Activated CD8-positive, alpha-beta T cell treated with anti-CD3 and anti-CD28 coated beads for 36 hours (primary cell): ENCODE data around the gene SHISA8. TPM values are rescaled to one million over a fixed set of nuclear protein-coding genes. Genes with fewer than 3 reads are reported as not detected.
"Not testable (repeated sequence)": the region's sequence is repeated elsewhere in the genome, so short reads cannot be mapped to it uniquely, and the experiment has no call there.

Experiments
- ATAC-seq: fragments of 200-7000 bp; cut with Tn5 transposase; one replicate; pipeline ENCODE4 v1.10.0; 2021; ENCODE audit warnings: mild to moderate bottlenecking, moderate library complexity
- CTCF ChIA-PET: fragments of 350-600 bp; sonication (Branson Sonifier 250); formaldehyde crosslinking; loops from one replicate; lab custom pipeline; 2021; ENCODE audit warnings: antibody characterized with exemption; lab: Charles Lee
- POLR2A ChIA-PET: fragments of 350-600 bp; sonication (Branson Sonifier 250); formaldehyde crosslinking; loops from one replicate; lab custom pipeline; 2021; ENCODE audit warnings: antibody characterized with exemption; lab: Charles Lee
- DNase-seq: peaks from one replicate; pipeline ENCODE4 v3.0.0-alpha.2; 2020
- H3K27ac Mint-ChIP-seq: one replicate; pipeline ENCODE4 v1.8.0; 2021; ENCODE audit warnings: mild to moderate bottlenecking, mixed read lengths
- H3K27me3 Mint-ChIP-seq: one replicate; pipeline ENCODE4 v1.8.0; 2021; ENCODE audit warnings: mixed read lengths
- H3K36me3 Mint-ChIP-seq: one replicate; pipeline ENCODE4 v1.8.0; 2021; ENCODE audit warnings: low read depth, mixed read lengths
- H3K4me1 Mint-ChIP-seq: one replicate; pipeline ENCODE4 v1.8.0; 2021; ENCODE audit warnings: low read depth, mixed read lengths
- H3K4me3 Mint-ChIP-seq: one replicate; pipeline ENCODE4 v1.8.0; 2021; ENCODE audit warnings: mild to moderate bottlenecking, moderate library complexity, mixed read lengths
- H3K9me3 Mint-ChIP-seq: one replicate; pipeline ENCODE4 v1.8.0; 2021; ENCODE audit warnings: mixed read lengths
- intact Hi-C: fragments of 100-400 bp; cut with micrococcal nuclease; formaldehyde crosslinking; loops from one replicate; pipeline ENCODE4 v1.10.0; 2022
- total RNA-seq, 2 experiments: library from RNA; stranded (reverse); gene quantifications; one replicate each; pipeline ENCODE4 v1.2.3, GENCODE V29; 2021
- TF ChIP-seq, protein P1 (sequence below): fragments of 200-600 bp; IDR thresholded peaks from one replicate; pipeline ENCODE4 v1.8.0; 2022; ENCODE audit warnings: antibody characterized with exemption, mild to moderate bottlenecking

The SHISA8 gene
- total RNA-seq, 2 experiments from 2014 or later: 2.3 to 2.7 TPM

DNA sequence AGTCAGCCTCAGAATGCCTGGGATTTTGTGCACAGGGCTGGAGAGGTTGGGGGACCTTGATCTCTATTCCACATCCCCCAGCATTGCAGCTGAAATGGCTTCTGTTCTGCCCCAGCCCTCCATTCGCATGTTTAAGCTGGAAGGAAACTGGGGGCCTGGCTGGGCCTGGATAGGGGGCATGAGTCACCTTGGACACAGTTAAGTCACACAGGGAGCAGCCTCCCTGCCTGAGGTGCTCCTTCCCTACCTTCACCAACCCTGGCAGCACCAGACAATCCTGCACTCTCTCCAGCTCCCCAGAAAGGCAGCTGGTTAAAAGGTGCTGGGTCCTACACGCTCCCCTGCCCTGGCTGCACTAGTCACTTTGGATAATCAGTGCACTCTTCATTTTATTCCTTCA is 37.8 kb upstream of the SHISA8 start:
- POLR2A ChIA-PET: interaction anchor here (1.1 to 1.4 kb wide), 2 partner anchors 8 to 138 kb away, joined by 4 read pairs; partner anchors contain the start of gene NDUFA6
- ATAC-seq (no peak), DNase-seq (no peak)
- CTCF ChIA-PET: interaction anchor here (1.0 kb wide), 1 partner anchor 256 kb away, joined by 4 read pairs; no protein-coding TSS in a partner anchor
- H3K27ac Mint-ChIP-seq: no peak overlapping the region
- H3K4me3 Mint-ChIP-seq: no peak overlapping the region
- H3K36me3 Mint-ChIP-seq: no peaks in the 10 kb centered on the region
- H3K27me3 Mint-ChIP-seq: no peaks in the 10 kb centered on the region
- intact Hi-C loops: no loop called here
- no peaks in the 10 kb centered on the region for H3K9me3 Mint-ChIP-seq
- peaks cover 17% of the 10 kb centered on the region for H3K4me1 Mint-ChIP-seq
- TF ChIP-seq, protein P1, sequence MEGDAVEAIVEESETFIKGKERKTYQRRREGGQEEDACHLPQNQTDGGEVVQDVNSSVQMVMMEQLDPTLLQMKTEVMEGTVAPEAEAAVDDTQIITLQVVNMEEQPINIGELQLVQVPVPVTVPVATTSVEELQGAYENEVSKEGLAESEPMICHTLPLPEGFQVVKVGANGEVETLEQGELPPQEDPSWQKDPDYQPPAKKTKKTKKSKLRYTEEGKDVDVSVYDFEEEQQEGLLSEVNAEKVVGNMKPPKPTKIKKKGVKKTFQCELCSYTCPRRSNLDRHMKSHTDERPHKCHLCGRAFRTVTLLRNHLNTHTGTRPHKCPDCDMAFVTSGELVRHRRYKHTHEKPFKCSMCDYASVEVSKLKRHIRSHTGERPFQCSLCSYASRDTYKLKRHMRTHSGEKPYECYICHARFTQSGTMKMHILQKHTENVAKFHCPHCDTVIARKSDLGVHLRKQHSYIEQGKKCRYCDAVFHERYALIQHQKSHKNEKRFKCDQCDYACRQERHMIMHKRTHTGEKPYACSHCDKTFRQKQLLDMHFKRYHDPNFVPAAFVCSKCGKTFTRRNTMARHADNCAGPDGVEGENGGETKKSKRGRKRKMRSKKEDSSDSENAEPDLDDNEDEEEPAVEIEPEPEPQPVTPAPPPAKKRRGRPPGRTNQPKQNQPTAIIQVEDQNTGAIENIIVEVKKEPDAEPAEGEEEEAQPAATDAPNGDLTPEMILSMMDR: no peak

DNA sequence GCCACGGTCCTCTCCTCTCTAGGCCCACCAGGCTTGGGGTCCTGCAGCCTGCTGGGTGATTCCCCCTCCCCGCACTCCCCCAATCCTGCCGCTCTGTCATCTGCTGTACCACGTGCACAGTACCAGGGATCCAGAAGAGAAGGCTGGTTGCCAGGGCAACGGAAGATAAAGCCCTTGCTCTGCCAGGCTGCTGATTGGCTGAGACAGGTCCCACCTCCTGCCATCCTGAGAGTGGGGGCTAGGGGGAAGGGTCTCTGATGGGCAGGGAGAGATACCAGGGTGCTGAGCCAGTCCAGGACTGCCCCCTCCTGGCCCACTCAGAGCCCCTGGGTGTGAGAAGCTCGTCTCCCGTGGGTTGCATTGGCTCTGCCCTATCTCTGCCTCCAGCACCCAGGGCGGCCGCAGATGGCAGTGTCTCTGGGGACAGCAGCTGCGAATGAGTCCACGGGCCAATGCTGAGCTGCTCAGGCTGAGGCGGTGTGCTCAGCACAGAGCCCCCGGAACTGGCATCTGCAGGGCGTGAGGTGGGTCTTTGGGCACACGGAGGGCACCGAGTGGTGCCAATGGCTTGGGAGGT is 37.1 kb upstream of the SHISA8 start, which contains the start of gene SMIM45:
Gene SMIM45 (plus strand): TSS at position 253 of the 577 bp plus-strand sequence.
- peaks cover 16% of the 10 kb centered on the region for H3K4me1 Mint-ChIP-seq
- DNase-seq: no peak
- H3K27ac Mint-ChIP-seq: no peak within 1 kb of the TSS
- no peaks in the 10 kb centered on the region for H3K36me3 Mint-ChIP-seq
- CTCF ChIA-PET: no interaction called here
- TF ChIP-seq, protein P1: no peak
- intact Hi-C loops: no loop called here
- no peaks in the 10 kb centered on the region for H3K27me3 Mint-ChIP-seq
- H3K9me3 Mint-ChIP-seq: no peaks in the 10 kb centered on the region
- H3K4me3 Mint-ChIP-seq: no peak within 1 kb of the TSS
- no peak for ATAC-seq
- POLR2A ChIA-PET: interaction anchor here (1.1 to 1.4 kb wide), 2 partner anchors 8 to 139 kb away, joined by 4 read pairs; partner anchors contain the start of gene NDUFA6

DNA sequence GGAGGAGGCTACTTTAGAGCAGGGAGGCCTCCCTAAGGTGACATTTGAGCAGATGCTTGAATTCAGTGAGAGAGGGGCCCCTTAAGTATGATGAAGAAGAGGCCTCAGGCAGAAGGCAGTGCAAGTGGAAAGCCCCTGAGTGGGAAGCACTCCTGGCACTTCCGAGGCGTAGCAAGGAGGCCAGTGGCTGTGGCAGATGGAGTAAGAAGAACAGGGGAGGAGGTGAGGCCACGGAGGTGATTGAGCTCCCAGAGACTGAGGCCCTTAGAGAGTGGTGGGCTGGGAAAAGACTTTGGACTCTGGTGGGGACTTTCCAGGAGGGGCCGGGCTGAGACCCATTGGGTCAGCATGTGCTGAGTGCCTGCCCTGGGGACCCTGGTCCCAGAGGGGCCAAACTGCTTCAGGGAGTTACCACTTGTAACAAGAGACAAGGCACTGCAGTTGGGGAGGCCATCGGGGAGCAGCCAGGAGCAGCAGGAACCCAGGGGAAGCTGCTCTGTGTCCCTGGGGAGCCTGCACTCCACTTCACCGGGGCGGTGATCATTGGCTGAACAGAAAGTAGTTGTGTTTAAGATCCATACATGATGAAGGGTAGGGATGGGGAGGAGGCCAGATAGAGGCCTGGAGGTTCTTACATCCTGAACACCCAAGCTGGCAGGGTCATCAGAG is 34.6 kb upstream of the SHISA8 start:
- Mint-ChIP-seq H3K4me3 (peak overlapping the region; percentile 88), H3K9me3 (no peaks in the 10 kb centered on the region), H3K27me3 (no peaks in the 10 kb centered on the region), H3K4me1 (peaks cover 24% of the 10 kb centered on the region), H3K36me3 (peaks cover 16% of the 10 kb centered on the region), H3K27ac (no peak overlapping the region)
- ATAC-seq (no peak), DNase-seq (no peak)
- intact Hi-C loops: loop anchor here (10.0 kb wide), 1 partner anchor 125 kb away; the partner anchor contains the start of genes NAGA, PHETA2 and SMDT1
- POLR2A ChIA-PET: interaction anchor here (2.5 kb wide), 1 partner anchor 9 kb away, joined by 15 read pairs; no protein-coding TSS in a partner anchor
- TF ChIP-seq, protein P1: no peak
- CTCF ChIA-PET: interaction anchor here (1.0 to 2.0 kb wide), 4 partner anchors 8 to 91 kb away, joined by 3 to 7 read pairs (median 5); no protein-coding TSS in a partner anchor

DNA sequence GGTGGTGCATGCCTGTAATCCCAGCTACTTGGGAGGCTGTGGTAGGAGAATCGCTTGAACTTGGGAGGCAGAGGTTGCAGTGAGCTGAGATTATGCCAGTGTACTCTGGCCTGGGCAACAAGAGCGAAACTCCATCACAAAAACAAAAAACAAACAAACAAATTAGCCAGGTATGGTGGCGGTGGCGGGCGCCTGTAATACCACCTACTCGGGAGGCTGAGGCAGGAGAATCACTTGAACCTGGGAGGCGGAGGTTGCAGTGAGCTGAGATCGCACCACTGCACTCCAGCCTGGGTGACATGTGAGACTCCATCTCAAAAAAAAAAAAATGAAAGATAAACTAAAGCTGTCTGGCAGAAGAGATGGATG is 34.0 kb upstream of the SHISA8 start:
- H3K27ac Mint-ChIP-seq: not testable (repeated sequence)
- peak overlapping the region; percentile 88 for H3K4me3 Mint-ChIP-seq
- POLR2A ChIA-PET: interaction anchor here (1.2 to 2.5 kb wide), 2 partner anchors 9 to 132 kb away, joined by 3 to 15 read pairs; no protein-coding TSS in a partner anchor

DNA sequence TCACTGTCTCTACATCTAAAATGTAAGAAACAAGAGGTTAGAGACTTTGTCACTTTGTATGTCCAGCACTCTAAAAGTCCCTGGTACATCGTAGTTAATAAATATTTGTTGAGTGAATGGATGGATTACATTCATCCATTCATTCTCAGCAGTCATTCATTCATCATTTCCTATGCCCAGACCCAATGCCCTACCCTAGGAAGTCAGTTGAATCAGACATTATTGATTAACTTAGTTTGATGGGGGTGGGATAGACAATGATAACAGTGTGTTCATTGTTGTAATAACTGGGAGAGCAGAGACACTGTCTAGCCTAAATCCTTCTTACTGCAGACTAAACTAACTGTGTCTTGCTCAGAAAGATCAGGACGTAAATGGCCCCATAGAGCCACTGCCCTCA is 33.3 kb upstream of the SHISA8 start:
- H3K4me3 Mint-ChIP-seq: peak overlapping the region; percentile 88
- ChIA-PET POLR2A (interaction anchor here (0.9 to 2.5 kb wide), 3 partner anchors 8 to 132 kb away, joined by 3 to 15 read pairs (median 3); partner anchors contain the start of gene SREBF2), CTCF (interaction anchor here (0.9 to 2.0 kb wide), 2 partner anchors 10 to 250 kb away, joined by 3 to 7 read pairs; no protein-coding TSS in a partner anchor)
- TF ChIP-seq, protein P1: no peak
- ATAC-seq (no peak), DNase-seq (no peak)
- H3K4me1 Mint-ChIP-seq: peaks cover 34% of the 10 kb centered on the region
- peaks cover 27% of the 10 kb centered on the region for H3K36me3 Mint-ChIP-seq
- intact Hi-C loops: loop anchor here (10.0 kb wide), 1 partner anchor 127 kb away; the partner anchor contains the start of genes NAGA, PHETA2 and SMDT1
- H3K27ac Mint-ChIP-seq: no peak overlapping the region
- H3K9me3 Mint-ChIP-seq: no peaks in the 10 kb centered on the region
- no peaks in the 10 kb centered on the region for H3K27me3 Mint-ChIP-seq

More for the DNA sequence above, 34.0 kb upstream of the SHISA8 start:
- Mint-ChIP-seq H3K36me3 (peaks cover 19% of the 10 kb centered on the region), H3K4me1 (peaks cover 27% of the 10 kb centered on the region)
- CTCF ChIA-PET: interaction anchor here (0.9 to 2.0 kb wide), 4 partner anchors 8 to 251 kb away, joined by 3 to 7 read pairs (median 5); no protein-coding TSS in a partner anchor
- DNase-seq, H3K27me3 Mint-ChIP-seq, H3K9me3 Mint-ChIP-seq, ATAC-seq: not testable (repeated sequence)
- intact Hi-C loops: loop anchor here (10.0 kb wide), 1 partner anchor 126 kb away; the partner anchor contains the start of genes NAGA, PHETA2 and SMDT1
